ENCODE measurements around the gene PDE4B.

Gene PDE4B

DNA sequence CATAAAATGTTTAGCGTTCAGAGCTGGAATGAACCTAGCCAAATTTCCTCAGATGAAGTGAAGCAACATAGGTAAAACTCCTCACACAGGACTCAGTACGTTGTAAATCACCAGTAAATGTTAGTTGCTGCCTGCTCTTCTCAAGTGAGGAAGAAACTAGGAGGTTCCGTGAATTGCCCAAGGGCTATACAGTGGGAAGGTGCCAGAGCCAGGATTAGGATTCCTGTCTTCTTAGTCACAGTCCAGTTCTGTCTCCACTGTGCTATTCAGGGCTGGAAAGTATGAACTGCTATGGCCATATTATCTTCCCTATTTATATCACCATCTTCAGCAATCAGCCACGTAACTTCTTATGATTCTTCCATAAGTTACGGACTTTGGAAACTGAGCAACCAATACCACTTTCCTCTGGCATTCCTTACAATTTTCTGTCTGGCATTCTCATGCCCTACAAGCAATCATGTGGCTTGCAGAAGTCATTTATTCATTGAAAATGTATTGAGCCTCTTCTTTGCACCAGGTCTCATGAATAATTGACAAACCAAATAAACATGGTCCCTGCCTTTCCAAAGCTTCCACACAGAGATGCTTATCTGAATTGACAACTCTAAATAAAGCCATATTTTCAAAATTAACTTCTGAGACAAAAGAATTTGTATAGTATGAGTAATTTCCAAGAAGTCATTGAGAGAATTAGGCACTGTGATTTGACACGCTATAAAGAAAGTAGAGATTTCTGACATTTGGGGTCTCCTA, 469.7 kb downstream of the PDE4B start:
- peak; percentile 83 for DNase-seq (ENCODE audit: low spot score)

- no peak for DNase-seq (ENCODE audit: low spot score)
These were observed 472.6 kb downstream of the PDE4B start for GRCh38 chr1:66265268-66265667.

DNA sequence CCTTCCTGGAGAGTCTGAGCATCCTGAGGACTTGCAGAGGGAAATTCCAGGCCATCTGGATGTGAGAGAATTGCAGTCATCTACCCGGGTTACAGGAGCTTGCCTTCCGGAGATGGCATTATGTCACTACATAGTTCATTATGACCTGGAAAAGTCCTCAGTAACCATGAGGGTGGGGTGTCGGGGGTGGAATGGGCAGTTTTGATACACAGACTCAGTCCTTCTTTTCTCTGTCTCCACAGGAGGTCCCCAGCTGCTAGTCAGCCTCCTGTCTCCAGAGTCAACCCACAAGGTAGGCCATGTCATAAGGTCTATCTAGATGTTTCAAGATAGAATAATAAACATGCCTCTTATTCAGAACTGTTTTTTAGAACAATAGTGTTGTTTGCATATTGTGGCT, 473.1 kb downstream of the PDE4B start:
- no peak for DNase-seq (ENCODE audit: low spot score)

DNA sequence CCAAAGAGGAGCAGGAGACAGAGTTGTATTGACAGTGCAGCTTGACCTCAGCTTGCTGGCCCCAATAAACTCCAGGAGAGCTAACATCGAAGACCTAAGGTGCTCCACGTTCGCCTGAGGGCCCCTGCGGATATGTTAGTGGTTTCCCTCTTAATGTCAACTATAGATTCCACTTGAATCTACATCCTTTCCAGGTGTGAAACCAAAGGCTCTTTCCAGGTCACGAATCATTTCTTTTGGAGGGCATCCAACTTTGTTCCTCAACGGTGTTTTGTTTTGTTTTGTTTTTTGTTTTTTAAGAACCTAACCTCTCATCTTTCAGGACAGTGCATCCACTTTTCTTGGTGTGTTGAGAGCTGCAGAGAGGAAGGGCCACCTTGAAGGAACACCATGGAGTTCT, 473.7 kb downstream of the PDE4B start:
- DNase-seq (ENCODE audit: low spot score): no peak

DNA sequence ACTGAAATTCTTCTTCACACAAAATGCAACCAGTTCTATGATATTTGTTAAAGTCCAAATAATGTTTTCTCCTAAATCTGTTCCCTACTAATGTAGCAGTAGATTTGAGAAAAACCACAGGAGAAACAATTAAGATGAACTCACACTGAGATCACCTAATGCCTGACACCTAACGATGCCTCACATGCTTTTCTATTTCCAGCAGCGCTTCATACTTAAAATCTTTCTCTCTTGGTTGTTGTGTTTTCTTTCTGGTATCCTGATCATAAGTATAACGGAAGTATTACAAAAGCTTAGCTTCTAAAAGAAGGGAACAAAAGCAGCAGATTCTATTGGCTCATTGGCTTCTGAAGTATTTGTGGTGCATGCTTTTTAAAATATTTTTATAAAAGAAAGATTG, 474.1 kb downstream of the PDE4B start:
- DNase-seq (ENCODE audit: low spot score): no peak

DNA sequence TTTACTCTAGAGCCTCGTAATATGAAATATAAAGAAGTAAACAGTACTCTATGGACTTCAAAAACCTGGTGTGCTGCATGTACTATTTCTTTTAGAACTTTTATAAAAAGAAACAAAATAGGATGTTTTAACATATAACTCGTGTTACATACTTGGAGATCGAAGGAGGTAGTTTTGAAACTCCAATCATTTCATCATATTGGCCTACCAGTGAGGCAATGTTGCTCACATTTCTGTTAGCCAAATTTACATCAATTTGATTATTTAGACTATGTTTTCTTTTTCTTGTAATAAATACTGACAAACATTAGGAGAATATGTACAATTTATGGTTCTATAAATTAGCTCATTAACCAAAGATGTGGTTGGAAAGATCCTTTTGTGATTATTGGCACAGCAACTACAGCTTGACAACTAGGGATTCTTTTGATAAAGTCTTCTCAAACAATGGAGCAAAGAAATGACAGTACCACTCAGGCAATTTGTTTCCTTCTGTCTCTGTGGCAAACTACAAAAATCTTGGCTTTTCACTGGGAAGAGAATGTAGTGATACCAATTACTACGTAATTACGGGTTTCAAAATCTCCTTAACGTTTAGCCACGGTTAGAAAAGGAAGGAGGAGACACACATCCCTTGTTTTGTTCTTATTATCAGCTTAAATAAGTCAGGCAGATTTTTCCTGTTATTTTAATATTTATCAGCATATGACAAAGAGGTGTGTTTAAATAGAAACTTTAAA, 474.7 kb downstream of the PDE4B start:
- no peak for DNase-seq (ENCODE audit: low spot score)

- DNase-seq (ENCODE audit: low spot score): no peak
These were observed 476.5 kb downstream of the PDE4B start for GRCh38 chr1:66269222-66269621.

GRCh38 chr1:66270119-66270812, 477.6 kb downstream of the PDE4B start:
- DNase-seq (ENCODE audit: low spot score): no peak

DNA sequence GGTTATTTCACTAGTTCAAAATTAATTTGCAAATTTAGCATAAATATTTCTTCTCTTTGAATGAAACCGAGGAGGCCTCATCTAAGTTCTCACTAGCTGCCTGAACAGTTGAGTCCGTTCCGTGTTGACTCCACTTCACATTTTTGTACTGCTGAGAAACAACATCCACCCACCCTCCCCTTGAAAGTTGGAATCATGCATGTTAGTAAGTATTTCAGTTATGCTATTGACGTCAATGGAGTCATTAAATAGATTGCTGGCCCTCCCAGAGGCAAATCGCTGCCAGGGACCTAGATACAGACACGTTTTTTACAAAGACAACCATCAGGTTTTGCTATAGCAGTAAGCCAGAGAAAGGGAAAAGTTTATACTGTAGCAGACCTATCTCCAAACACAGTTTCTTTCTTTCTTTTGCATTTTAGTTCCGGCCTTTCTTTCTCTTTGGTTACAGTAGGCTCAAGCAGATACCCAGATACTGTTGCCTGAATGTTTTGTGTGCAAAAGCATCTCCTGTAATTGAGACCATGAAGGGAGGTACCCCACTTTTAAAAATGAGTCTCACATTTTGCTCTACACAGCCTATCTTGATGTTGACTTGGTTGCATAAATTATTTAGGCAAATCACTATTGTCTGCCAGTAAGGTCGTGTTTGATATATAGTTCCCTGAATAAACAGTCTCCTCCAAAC, 478.7 kb downstream of the PDE4B start:
- DNase-seq (ENCODE audit: low spot score): peak; percentile 88

DNA sequence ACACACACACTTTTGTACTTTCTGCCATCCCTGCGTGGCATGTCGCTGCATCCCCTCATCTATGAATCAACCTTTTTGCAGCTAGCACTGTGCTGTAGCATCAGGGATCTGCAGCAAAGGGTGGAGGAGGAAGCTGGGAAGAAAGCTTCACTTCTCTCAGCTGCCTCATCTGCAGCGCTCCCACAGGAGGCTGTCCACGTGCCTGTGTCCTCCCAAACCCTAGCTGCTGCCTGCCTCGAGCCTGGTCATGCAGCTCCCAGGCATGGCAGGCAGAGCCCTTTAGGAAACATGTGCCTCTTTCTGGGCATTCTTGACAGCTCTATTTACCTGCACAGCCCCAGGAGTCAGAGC, 479.2 kb downstream of the PDE4B start:
- DNase-seq (ENCODE audit: low spot score): peak; percentile 82

DNA sequence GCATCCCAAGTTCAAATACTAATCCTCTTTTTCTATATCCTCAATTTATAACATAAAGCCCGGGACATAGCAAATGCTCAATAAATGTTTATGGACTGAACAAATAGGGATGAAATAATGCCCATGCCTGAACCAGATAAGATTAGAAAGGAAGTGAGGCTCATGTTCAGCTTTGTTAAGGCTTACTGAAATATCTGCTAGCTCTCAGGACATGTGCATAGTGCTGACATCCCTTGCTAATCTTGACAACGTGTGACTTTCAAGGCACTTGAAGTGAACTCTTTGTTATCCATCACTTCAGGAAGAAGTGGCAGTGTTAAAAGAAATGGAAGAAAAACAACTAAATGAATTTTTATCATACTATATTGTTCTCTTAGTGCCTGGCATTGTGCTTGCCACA, 481.0 kb downstream of the PDE4B start:
- DNase-seq (ENCODE audit: low spot score): no peak

- no peak for DNase-seq (ENCODE audit: low spot score)
These were observed 481.9 kb downstream of the PDE4B start for GRCh38 chr1:66274634-66275033.

DNA sequence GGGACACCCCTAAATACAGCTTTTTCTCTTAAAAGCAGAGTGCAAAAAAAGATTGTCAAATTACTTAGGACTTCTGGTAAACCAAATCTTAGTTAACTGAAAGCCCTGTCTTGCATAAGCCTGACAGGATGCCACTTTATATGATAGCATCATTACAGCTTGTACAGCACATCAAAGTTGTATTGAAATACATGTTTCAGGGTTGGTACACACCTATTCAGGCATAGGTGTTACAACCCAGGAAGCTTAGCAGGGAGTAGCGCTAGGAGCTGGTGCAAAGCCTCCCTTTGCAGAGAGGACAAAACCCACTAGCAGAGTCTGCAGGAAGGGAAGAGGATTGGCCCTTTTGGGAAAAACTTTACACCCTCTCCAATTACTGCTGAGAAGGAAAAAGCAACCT, 482.4 kb downstream of the PDE4B start:
- DNase-seq (ENCODE audit: low spot score): no peak

DNA sequence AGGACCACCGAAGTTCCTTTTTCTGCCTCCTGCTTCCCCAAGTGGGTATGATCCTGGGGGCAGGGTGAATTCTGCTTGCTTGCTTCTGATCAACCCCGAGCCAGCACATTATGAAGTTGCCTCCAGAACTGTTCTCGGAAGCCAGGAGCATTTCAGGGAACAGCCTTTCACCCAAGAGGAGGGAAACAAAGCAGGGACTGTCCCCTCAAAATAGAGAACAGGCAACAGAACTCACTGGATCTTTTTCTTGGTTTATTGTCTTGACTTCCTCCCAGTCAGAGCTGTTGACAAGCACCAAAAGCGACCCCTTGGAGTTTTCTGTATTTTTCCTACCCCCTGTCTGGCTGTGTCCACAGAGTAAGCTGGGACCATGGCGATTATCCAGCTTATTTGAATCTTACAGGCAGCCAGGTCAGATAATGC, 482.9 kb downstream of the PDE4B start:
- no peak for DNase-seq (ENCODE audit: low spot score)

DNA sequence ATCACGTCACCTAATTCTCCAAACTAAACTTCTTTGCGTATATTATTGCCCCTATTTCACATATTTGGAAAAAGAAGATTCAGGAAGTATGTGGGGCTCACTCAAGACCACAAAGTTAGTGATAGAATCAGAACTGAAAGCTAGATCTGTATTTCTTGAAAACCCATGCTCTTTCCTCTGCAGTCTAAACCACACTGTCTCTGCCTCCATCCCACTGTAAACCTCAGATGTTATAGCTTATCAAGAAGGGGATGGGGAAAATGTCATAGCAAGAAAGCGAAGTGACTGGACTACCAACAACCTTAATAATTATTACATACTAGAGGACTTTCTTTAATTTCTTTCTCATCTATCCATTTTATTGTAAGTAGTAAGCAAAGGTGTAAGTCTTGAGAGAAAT, 483.5 kb downstream of the PDE4B start:
- DNase-seq (ENCODE audit: low spot score): no peak

GRCh38 chr1:66278260-66279021, 485.7 kb downstream of the PDE4B start:
- no peak for DNase-seq (ENCODE audit: low spot score)

GRCh38 chr1:66281808-66282207, 489.1 kb downstream of the PDE4B start:
- DNase-seq (ENCODE audit: low spot score): no peak

DNA sequence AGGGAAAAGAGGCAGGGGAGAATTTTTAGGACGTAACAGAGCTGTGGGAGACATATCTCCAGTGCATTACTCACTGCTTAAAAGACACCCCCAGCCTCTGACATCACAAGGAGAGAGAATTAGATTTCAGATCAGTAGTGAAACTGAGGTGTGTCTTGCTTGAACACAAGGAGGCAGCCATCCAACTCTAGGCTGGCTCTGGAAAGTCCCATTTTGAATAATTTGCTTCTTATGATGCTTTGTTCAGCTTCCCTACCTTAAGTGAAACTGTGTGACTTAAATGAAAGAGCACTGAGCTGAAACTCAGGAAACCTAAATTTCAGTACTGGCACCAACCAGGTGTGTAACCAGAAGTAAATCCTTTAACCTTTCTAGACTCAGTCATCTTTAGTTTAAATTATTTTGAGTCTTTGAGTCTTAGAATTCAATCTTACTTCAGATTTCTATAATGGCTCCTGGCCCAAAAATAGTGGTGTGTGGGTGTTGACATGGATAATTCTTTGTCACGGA, 489.7 kb downstream of the PDE4B start:
- peak; percentile 65 for DNase-seq (ENCODE audit: low spot score)

- DNase-seq (ENCODE audit: low spot score): no peak
These were observed 490.4 kb downstream of the PDE4B start for GRCh38 chr1:66282891-66283621.

- no peak for DNase-seq (ENCODE audit: low spot score)
These were observed 490.9 kb downstream of the PDE4B start for GRCh38 chr1:66283622-66284041.

- DNase-seq (ENCODE audit: low spot score): no peak
These were observed 492.1 kb downstream of the PDE4B start for GRCh38 chr1:66284746-66285145.
